GM23248 (cell line): ENCODE data around the gene CD86.

Experiments used
- EZH2 ChIP-seq: fragments of 200-600 bp; sonication (generic); IDR thresholded peaks from 2 replicates; pipeline ENCODE4 v1.6.1; 2018; ENCODE audit warnings: antibody characterized with exemption, mild to moderate bottlenecking; ENCODE audit not compliant: insufficient read depth, poor library complexity, severe bottlenecking
- EZH2phosphoT487 ChIP-seq: fragments of 200-600 bp; sonication (generic); IDR thresholded peaks from 2 replicates; pipeline ENCODE4 v1.6.1; 2018; ENCODE audit warnings: antibody characterized with exemption, moderate library complexity, mild to moderate bottlenecking, low read depth; ENCODE audit not compliant: insufficient read depth

DNA sequence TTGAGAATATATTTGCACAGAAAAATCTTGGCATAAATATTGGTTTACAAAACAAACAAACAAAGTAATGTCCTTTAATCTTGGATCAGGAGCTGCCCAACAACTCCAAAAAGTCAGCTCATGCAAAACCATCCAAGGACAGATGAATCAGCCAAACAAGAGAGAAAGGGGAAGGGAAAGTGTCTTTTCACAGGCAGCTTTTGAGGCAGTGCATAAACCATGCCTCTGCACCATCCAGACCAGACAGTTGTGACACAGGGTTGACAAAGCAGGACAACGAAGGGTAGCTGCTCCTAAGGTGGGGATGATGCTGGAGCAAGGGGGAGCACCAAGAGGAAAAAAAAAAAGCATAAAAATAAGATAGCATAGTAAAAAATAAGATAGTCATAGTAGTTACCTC is 8.7 kb downstream of the CD86 start:
- TF ChIP-seq EZH2 (no peak), EZH2phosphoT487 (no peak)
